Measurements from ENCODE around the gene TTLL5.

GRCh38 chr14:75984674-75985073 lies 323.6 kb downstream of the TTLL5 start:
- TF ChIP-seq USF1 (IDR thresholded peaks at IDR 0.05) (no peak), CEBPB (IDR thresholded peaks at IDR 0.05) (no peak), FOXM1 (IDR thresholded peaks at IDR 0.05; ENCODE audit: borderline replicate concordance, low read depth) (no peak), CREB1 (IDR thresholded peaks at IDR 0.05; ENCODE audit: low read depth) (no peak), EP300 (IDR thresholded peaks at IDR 0.05; ENCODE audit: borderline replicate concordance) (no peak), TAF1 (IDR thresholded peaks at IDR 0.05; ENCODE audit: low read depth) (no peak), RAD21 (IDR thresholded peaks at IDR 0.05; ENCODE audit: low read depth) (no peak), YY1 (IDR thresholded peaks at IDR 0.05; ENCODE audit: low read depth) (no peak), TEAD4 (IDR thresholded peaks at IDR 0.05) (no peak), TCF12 (IDR thresholded peaks at IDR 0.05; ENCODE audit: low read depth) (no peak), MAX (IDR thresholded peaks at IDR 0.05) (no peak)
- TF ChIP-seq, protein P1, sequence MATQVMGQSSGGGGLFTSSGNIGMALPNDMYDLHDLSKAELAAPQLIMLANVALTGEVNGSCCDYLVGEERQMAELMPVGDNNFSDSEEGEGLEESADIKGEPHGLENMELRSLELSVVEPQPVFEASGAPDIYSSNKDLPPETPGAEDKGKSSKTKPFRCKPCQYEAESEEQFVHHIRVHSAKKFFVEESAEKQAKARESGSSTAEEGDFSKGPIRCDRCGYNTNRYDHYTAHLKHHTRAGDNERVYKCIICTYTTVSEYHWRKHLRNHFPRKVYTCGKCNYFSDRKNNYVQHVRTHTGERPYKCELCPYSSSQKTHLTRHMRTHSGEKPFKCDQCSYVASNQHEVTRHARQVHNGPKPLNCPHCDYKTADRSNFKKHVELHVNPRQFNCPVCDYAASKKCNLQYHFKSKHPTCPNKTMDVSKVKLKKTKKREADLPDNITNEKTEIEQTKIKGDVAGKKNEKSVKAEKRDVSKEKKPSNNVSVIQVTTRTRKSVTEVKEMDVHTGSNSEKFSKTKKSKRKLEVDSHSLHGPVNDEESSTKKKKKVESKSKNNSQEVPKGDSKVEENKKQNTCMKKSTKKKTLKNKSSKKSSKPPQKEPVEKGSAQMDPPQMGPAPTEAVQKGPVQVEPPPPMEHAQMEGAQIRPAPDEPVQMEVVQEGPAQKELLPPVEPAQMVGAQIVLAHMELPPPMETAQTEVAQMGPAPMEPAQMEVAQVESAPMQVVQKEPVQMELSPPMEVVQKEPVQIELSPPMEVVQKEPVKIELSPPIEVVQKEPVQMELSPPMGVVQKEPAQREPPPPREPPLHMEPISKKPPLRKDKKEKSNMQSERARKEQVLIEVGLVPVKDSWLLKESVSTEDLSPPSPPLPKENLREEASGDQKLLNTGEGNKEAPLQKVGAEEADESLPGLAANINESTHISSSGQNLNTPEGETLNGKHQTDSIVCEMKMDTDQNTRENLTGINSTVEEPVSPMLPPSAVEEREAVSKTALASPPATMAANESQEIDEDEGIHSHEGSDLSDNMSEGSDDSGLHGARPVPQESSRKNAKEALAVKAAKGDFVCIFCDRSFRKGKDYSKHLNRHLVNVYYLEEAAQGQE (IDR thresholded peaks at IDR 0.05; ENCODE audit: low read depth) = no peak
